A673 (cell line): ENCODE measurements around the gene PVALEF.

Experiments used
- EZH2 ChIP-seq: fragments of 200-600 bp; sonication (generic); IDR thresholded peaks from 2 replicates; pipeline ENCODE4 v1.6.1; 2017; ENCODE audit warnings: borderline replicate concordance, low read depth, mild to moderate bottlenecking, mixed read lengths, antibody characterized with exemption, low read length; ENCODE audit not compliant: poor library complexity, severe bottlenecking
- TF ChIP-seq, protein P1 (sequence below): fragments of 300-800, 200-600 bp; sonication (generic); conservative IDR thresholded peaks from 2 replicates; pipeline ENCODE4 v1.5.1; 2017; ENCODE audit warnings: low read depth, mild to moderate bottlenecking, antibody characterized with exemption, low read length, moderate library complexity, mixed read lengths

DNA sequence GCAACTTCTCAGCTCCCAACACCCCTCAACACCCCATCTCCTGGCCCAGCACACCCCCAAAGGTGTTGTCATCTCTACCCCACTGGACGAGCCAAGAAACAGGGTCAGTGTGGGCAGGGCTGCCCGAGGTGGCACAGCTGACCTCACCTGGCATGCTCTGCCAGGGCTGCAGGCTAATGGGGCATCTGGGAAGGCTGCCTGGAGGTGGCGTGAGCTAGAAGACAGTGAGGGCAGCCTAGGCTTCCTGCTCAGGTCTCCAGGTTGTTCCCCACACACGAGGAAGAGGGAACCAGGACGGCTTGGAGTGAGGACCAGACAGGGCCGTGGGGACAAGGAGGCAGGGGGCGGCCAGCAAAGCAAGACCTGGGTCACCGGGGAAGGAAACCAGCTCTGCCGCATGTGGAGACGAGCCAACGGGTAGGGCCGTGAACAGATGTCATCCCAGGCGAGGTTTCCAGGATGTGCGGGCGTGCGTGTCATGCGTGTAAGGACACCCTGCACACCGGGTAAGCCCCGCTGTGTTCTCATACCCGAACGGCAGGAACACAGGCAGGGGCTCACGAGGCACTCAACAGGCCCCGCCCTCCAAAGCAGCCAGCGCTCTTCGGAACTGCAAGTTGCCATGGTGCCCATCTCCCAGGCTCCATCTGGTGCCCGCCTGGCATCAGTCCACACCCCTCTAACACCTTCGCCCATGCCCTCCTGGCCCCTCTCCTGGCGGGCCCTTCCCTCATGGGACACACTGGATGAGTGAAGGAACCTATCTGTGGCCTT lies 29.6 kb upstream of the PVALEF start:
- TF ChIP-seq, protein P1, sequence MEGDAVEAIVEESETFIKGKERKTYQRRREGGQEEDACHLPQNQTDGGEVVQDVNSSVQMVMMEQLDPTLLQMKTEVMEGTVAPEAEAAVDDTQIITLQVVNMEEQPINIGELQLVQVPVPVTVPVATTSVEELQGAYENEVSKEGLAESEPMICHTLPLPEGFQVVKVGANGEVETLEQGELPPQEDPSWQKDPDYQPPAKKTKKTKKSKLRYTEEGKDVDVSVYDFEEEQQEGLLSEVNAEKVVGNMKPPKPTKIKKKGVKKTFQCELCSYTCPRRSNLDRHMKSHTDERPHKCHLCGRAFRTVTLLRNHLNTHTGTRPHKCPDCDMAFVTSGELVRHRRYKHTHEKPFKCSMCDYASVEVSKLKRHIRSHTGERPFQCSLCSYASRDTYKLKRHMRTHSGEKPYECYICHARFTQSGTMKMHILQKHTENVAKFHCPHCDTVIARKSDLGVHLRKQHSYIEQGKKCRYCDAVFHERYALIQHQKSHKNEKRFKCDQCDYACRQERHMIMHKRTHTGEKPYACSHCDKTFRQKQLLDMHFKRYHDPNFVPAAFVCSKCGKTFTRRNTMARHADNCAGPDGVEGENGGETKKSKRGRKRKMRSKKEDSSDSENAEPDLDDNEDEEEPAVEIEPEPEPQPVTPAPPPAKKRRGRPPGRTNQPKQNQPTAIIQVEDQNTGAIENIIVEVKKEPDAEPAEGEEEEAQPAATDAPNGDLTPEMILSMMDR, result no peak
- TF ChIP-seq EZH2, result no peak
